CD14-positive monocyte (primary cell): ENCODE results near the gene INPP4B. TPM values are rescaled to one million over a fixed set of nuclear protein-coding genes. Genes with fewer than 3 reads are reported as not detected.

Experiments used
- DNase-seq, 3 donors: peaks; one replicate each; pipeline ENCODE4 v3.0.0-alpha.2; 2011 to 2022
- H2AFZ ChIP-seq: 2 replicates; pipeline ENCODE4 v1.6.0; 2012; ENCODE audit warnings: mild to moderate bottlenecking, low read depth, low read length, inconsistent platforms; ENCODE audit not compliant: insufficient read depth, poor library complexity, severe bottlenecking
- H3K27ac ChIP-seq, 2 donors: 1 replicate in 1 of 2; 2 replicates in 1 of 2; pipeline ENCODE4 v1.5.1; 2012 to 2013; ENCODE audit warnings: low read length in 2 of 2, control low read depth in 1 of 2, inconsistent platforms in 1 of 2, low read depth in 1 of 2, mild to moderate bottlenecking in 1 of 2
- H3K27me3 ChIP-seq, 2 donors: one replicate each; pipeline versions ENCODE4 v1.6.0 to v1.6.1; 2011 to 2013; ENCODE audit warnings: low read length in 2 of 2; ENCODE audit not compliant: control insufficient read depth in 2 of 2, insufficient read depth in 2 of 2
- H3K36me3 ChIP-seq, 2 donors: replicated peaks in 1 of 2; 1 replicate in 1 of 2; 2 replicates in 1 of 2; pipeline versions ENCODE4 v1.5.1 to v1.6.1; 2012 to 2013; ENCODE audit warnings: low read length in 2 of 2, control low read depth in 1 of 2, inconsistent platforms in 1 of 2, mild to moderate bottlenecking in 1 of 2; ENCODE audit not compliant: insufficient read depth in 2 of 2, control insufficient read depth in 1 of 2
- H3K4me1 ChIP-seq, 2 donors: 1 replicate in 1 of 2; 2 replicates in 1 of 2; pipeline versions ENCODE4 v1.5.1 to v1.6.1; 2012 to 2013; ENCODE audit warnings: low read length in 2 of 2, control low read depth in 1 of 2, inconsistent platforms in 1 of 2, mild to moderate bottlenecking in 1 of 2, moderate library complexity in 1 of 2; ENCODE audit not compliant: insufficient read depth in 2 of 2, control insufficient read depth in 1 of 2
- H3K4me2 ChIP-seq: replicated peaks from 2 replicates; pipeline ENCODE3; 2012; ENCODE audit warnings: low read length, moderate library complexity, mild to moderate bottlenecking; ENCODE audit not compliant: poor library complexity, severe bottlenecking; ENCODE audit errors: extremely low read depth
- H3K4me3 ChIP-seq, 3 experiments: fragments of 200-600 bp in 1 of 3; sonication (generic) in 1 of 3; replicated peaks in 1 of 3; 1 replicate in 2 of 3; 2 replicates in 1 of 3; pipeline ENCODE4 v1.5.1; 2011 to 2013; ENCODE audit warnings: low read length in 3 of 3, mild to moderate bottlenecking in 3 of 3, control low read depth in 2 of 3, low read depth in 2 of 3, inconsistent platforms in 1 of 3, moderate library complexity in 1 of 3
- H3K79me2 ChIP-seq: 2 replicates; pipeline ENCODE4 v1.6.0; 2012; ENCODE audit warnings: mild to moderate bottlenecking, control low read depth, inconsistent platforms, low read length, moderate library complexity; ENCODE audit not compliant: insufficient read depth
- H3K9ac ChIP-seq: 2 replicates; pipeline ENCODE4 v1.6.0; 2017; ENCODE audit warnings: low read length, mild to moderate bottlenecking; ENCODE audit not compliant: insufficient read depth, poor library complexity, severe bottlenecking
- H3K9me3 ChIP-seq, 2 donors: replicated peaks in 1 of 2; 1 replicate in 1 of 2; 2 replicates in 1 of 2; pipeline versions ENCODE4 v1.5.1 to v1.6.1; 2012 to 2013; ENCODE audit warnings: low read length in 2 of 2, control low read depth in 1 of 2; ENCODE audit not compliant: control insufficient read depth in 1 of 2, insufficient read depth in 1 of 2
- H4K20me1 ChIP-seq: 2 replicates; pipeline ENCODE4 v1.6.0; 2012; ENCODE audit warnings: mild to moderate bottlenecking, low read length, control low read depth, moderate library complexity; ENCODE audit not compliant: insufficient read depth
- H3K27ac Mint-ChIP-seq, 7 donors: one replicate each; pipeline ENCODE4 v1.8.0; 2020; ENCODE audit warnings: mild to moderate bottlenecking in 7 of 7, mixed read lengths in 7 of 7, moderate library complexity in 6 of 7, inconsistent platforms in 2 of 7
- H3K27me3 Mint-ChIP-seq, 3 donors: one replicate each; pipeline ENCODE4 v1.8.0; 2021 to 2022; ENCODE audit warnings: low read depth in 3 of 3, mild to moderate bottlenecking in 3 of 3, mixed read lengths in 3 of 3, moderate library complexity in 3 of 3, inconsistent platforms in 1 of 3
- H3K36me3 Mint-ChIP-seq, 2 donors: one replicate each; pipeline ENCODE4 v1.8.0; 2020; ENCODE audit warnings: mixed read lengths in 2 of 2, inconsistent platforms in 1 of 2, mild to moderate bottlenecking in 1 of 2
- H3K4me1 Mint-ChIP-seq: one replicate; pipeline ENCODE4 v1.8.0; 2020; ENCODE audit warnings: mild to moderate bottlenecking, mixed read lengths
- H3K4me3 Mint-ChIP-seq, 2 donors: one replicate each; pipeline ENCODE4 v1.8.0; 2020; ENCODE audit warnings: mild to moderate bottlenecking in 2 of 2, mixed read lengths in 2 of 2, moderate library complexity in 1 of 2
- H3K9me3 Mint-ChIP-seq, 7 donors: one replicate each; pipeline ENCODE4 v1.8.0; 2020 to 2022; ENCODE audit warnings: mixed read lengths in 7 of 7, mild to moderate bottlenecking in 6 of 7, moderate library complexity in 6 of 7, inconsistent platforms in 2 of 7
- WGBS: methylation state at CpG from one replicate; pipeline ENCODE4 v1.1.5; 2013; ENCODE audit warnings: missing lambda C conversion rate; ENCODE audit not compliant: insufficient coverage; 5-methylcytosine and 5-hydroxymethylcytosine counted together
- intact Hi-C, 2 donors: fragments of 100-400 bp; cut with micrococcal nuclease; formaldehyde crosslinking; loops; one replicate each; pipeline versions ENCODE4 v1.15.0 to v1.15.1; 2023
- polyA plus RNA-seq, 3 donors: library from polyadenylated mRNA; depleted of rRNA in 1 of 3; unstranded in 2 of 3; stranded (reverse) in 1 of 3; fragments of 300-500 nt in 2 of 3; fragments of >200 nt in 1 of 3; fragmentation: Illumina TruSeq in 2 of 3; gene quantifications; 1 replicate in 2 of 3; 2 replicates in 1 of 3; pipeline ENCODE4 v1.2.3, GENCODE V29; 2012 to 2021
- TF ChIP-seq, protein P1 (sequence below): fragments of 200-600 bp; IDR thresholded peaks from one replicate; pipeline ENCODE4 v1.8.0; 2022; ENCODE audit warnings: antibody characterized with exemption, mild to moderate bottlenecking

The INPP4B gene
- polyA plus RNA-seq, 3 donors = 0.13 to 0.38 (median 0.22) TPM

DNA sequence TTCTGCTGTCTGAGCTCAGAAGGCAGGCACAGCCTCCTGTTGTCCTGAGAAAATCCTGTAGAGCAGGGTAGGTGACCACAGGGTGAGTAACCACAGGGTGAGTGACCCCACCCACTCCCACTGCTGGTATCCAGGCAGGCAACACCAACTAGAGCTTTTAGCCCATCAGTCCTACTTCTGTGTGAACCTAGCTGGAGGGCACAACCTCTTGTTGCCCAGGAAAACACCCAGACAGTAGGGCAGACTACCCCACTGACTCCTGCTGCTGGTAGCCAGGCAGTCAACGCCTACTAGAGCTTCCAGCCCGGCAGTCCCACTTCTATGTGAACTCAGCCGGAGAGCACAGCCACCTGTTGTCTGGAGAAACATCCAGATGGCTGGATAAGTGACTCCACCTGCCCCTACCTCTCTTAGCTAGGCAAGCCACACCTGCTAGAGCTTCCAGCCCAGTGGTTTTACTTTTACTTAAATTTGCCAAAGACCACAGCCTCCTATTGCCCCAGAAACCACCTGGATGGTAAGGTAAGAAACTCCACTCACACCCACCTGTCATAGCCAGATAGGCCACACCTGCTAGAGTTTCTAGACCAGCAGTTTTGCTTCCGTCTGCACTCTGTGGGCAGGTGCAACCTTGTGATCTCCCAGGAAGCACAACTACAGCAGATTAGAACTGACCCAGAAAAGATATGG is 371.6 kb downstream of the INPP4B start:
- intact Hi-C loops = no loop called here
- Histone ChIP-seq H3K27me3 (no peaks in the 10 kb centered on the region), H3K4me1 (no peaks in the 10 kb centered on the region), H3K4me3 (no peak overlapping the region), H3K27ac (no peak overlapping the region), H3K9ac (no peak overlapping the region), H3K9me3 (peaks cover 0 to 3% of the 10 kb centered on the region in 2 donors), H3K4me2 (no peak overlapping the region), H2AFZ (no peak overlapping the region), H4K20me1 (no peaks in the 10 kb centered on the region), H3K79me2 (no peaks in the 10 kb centered on the region), H3K36me3 (no peaks in the 10 kb centered on the region)
- H3K9me3 Mint-ChIP-seq = peaks cover 0 to 9% (median 2%) of the 10 kb centered on the region in 7 donors
- H3K4me1 Mint-ChIP-seq = peaks cover 4% of the 10 kb centered on the region
- no peak for DNase-seq
- TF ChIP-seq, protein P1, sequence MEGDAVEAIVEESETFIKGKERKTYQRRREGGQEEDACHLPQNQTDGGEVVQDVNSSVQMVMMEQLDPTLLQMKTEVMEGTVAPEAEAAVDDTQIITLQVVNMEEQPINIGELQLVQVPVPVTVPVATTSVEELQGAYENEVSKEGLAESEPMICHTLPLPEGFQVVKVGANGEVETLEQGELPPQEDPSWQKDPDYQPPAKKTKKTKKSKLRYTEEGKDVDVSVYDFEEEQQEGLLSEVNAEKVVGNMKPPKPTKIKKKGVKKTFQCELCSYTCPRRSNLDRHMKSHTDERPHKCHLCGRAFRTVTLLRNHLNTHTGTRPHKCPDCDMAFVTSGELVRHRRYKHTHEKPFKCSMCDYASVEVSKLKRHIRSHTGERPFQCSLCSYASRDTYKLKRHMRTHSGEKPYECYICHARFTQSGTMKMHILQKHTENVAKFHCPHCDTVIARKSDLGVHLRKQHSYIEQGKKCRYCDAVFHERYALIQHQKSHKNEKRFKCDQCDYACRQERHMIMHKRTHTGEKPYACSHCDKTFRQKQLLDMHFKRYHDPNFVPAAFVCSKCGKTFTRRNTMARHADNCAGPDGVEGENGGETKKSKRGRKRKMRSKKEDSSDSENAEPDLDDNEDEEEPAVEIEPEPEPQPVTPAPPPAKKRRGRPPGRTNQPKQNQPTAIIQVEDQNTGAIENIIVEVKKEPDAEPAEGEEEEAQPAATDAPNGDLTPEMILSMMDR = no peak
- WGBS = 100% methylated on average over 4 of the region's 4 CpGs
- no peak overlapping the region for H3K4me3 Mint-ChIP-seq
- H3K27ac Mint-ChIP-seq = no peak overlapping the region
- no peaks in the 10 kb centered on the region for H3K27me3 Mint-ChIP-seq
- no peaks in the 10 kb centered on the region for H3K36me3 Mint-ChIP-seq

DNA sequence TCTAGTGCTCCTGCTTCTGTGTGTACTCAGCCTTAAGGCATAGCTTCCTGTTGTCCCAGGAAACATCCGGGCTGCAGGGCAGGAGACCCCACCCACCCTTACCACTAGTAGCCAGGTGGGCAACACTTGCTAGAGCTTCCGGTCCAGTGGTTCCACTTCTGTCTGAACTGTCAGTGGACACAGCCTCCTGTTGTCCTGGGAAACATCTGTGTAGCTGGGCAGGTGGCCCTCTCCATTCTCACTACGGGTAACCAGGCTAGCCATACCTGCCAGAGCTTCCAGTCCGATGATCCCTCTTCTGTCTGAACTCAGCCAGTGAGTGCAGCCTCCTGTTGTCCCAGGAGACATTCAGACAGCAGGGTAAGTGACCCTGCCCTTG is 372.2 kb downstream of the INPP4B start:
- H3K4me1 ChIP-seq = no peaks in the 10 kb centered on the region
- 84% methylated on average over 4 of the region's 4 CpGs for WGBS
- TF ChIP-seq, protein P1 = no peak
- H3K36me3 Mint-ChIP-seq = no peaks in the 10 kb centered on the region
- no peak overlapping the region for H2AFZ ChIP-seq
- no peak overlapping the region for H3K4me3 ChIP-seq
- DNase-seq = no peak
- H4K20me1 ChIP-seq = no peaks in the 10 kb centered on the region
- no peak overlapping the region for H3K27ac Mint-ChIP-seq
- H3K36me3 ChIP-seq = no peaks in the 10 kb centered on the region
- intact Hi-C loops = no loop called here
- H3K27me3 Mint-ChIP-seq = no peaks in the 10 kb centered on the region
- H3K27ac ChIP-seq = no peak overlapping the region
- no peak overlapping the region for H3K4me2 ChIP-seq
- H3K79me2 ChIP-seq = no peaks in the 10 kb centered on the region
- H3K27me3 ChIP-seq = no peaks in the 10 kb centered on the region
- H3K9ac ChIP-seq = no peak overlapping the region
- no peak overlapping the region for H3K4me3 Mint-ChIP-seq
- H3K9me3 Mint-ChIP-seq = peaks cover 0 to 9% (median 2%) of the 10 kb centered on the region in 7 donors
- H3K9me3 ChIP-seq = peaks cover 0 to 3% of the 10 kb centered on the region in 2 donors
- peaks cover 4% of the 10 kb centered on the region for H3K4me1 Mint-ChIP-seq
